ENCODE data around the gene CPNE7.

The CPNE7 gene

DNA sequence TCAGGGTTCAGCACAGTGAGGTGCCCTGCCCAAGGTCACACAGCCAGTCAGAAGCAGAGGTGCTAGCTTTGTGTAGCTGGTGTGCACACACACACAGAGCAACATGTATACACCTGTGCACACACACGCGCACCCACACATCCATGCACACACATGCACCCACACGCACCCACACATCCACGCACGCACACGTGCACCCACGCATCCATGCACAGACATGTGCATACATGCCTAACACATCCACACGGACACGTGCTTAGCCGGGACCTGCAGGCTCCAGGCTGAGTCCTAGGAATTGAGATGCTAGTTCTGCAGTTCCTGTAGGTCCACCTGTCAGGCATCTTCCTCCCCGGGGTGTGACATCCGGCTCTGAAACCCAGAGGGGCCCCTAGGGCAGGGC is 24.9 kb downstream of the CPNE7 start:
- POLR2A ChIA-PET (ENCODE audit: low non-redundant PET) = interaction anchor here (0.5 to 1.2 kb wide), 2 partner anchors 33 to 53 kb away, joined by 4 to 11 read pairs; no protein-coding TSS in a partner anchor

DNA sequence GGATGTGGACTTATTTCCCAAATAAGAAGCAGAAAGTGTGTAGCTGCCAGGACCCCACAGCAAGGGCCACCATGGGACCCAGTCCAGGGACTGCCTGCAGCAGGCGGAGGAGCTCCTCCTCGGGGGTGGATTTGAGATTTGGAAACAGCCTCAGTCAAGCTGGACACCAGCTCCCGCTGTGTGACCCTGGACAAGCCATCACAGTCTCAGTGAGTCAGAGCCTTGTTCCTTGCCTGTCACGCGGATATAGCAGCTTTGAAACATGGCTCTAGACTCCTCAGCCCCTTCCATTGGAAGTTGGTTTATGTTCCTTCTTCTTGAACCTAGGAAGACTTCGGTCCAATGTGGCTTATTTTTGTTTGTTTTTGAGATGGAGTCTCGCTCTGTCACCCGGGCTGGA is 25.4 kb downstream of the CPNE7 start:
- TF ChIP-seq, protein P1, sequence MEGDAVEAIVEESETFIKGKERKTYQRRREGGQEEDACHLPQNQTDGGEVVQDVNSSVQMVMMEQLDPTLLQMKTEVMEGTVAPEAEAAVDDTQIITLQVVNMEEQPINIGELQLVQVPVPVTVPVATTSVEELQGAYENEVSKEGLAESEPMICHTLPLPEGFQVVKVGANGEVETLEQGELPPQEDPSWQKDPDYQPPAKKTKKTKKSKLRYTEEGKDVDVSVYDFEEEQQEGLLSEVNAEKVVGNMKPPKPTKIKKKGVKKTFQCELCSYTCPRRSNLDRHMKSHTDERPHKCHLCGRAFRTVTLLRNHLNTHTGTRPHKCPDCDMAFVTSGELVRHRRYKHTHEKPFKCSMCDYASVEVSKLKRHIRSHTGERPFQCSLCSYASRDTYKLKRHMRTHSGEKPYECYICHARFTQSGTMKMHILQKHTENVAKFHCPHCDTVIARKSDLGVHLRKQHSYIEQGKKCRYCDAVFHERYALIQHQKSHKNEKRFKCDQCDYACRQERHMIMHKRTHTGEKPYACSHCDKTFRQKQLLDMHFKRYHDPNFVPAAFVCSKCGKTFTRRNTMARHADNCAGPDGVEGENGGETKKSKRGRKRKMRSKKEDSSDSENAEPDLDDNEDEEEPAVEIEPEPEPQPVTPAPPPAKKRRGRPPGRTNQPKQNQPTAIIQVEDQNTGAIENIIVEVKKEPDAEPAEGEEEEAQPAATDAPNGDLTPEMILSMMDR (conservative IDR thresholded peaks at IDR 0.05; ENCODE audit: low read depth) = no peak
- ChIA-PET POLR2A (ENCODE audit: low non-redundant PET) (no interaction called here), CTCF (interaction anchor here (0.6 to 2.4 kb wide), 5 partner anchors 12 to 260 kb away, joined by 3 to 10 read pairs (median 4); no protein-coding TSS in a partner anchor)
- peak overlapping the region; percentile 56 for H3K27ac ChIP-seq
- no peak for DNase-seq (ENCODE audit: low spot score)

More for the DNA sequence above, 24.9 kb downstream of the CPNE7 start:
- CTCF ChIA-PET = interaction anchor here (0.6 to 2.4 kb wide), 6 partner anchors 11 to 260 kb away, joined by 3 to 10 read pairs (median 4); partner anchors contain the start of genes CHMP1A and SPATA33
- H3K27ac ChIP-seq = peak overlapping the region; percentile 56
- no peak for DNase-seq (ENCODE audit: low spot score)
- TF ChIP-seq, protein P1 (conservative IDR thresholded peaks at IDR 0.05; ENCODE audit: low read depth) = no peak

DNA sequence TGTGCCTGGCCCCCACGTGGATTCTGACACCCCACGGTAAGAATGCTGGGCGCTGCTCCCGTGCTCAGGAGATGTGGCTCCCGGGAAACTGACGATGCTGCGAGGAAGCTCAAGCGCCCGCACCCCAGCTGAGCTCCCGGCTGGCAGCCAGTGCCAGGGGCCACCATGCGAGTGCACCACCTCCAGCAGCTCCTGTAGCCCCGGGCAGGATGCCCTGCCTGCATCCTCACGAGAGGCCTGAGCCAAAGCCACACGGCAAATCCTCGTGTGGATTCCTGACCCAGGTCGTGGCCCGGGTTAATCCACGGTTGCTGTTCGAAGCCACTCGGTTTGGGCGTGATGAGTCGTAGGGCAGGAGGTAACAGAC is 26.3 kb downstream of the CPNE7 start:
- no peak for DNase-seq (ENCODE audit: low spot score)
- ChIA-PET CTCF (interaction anchor here (0.6 to 2.4 kb wide), 4 partner anchors 13 to 382 kb away, joined by 3 to 10 read pairs (median 4); no protein-coding TSS in a partner anchor), POLR2A (ENCODE audit: low non-redundant PET) (no interaction called here)
- H3K27ac ChIP-seq = peak overlapping the region; percentile 84
- TF ChIP-seq, protein P1 (conservative IDR thresholded peaks at IDR 0.05; ENCODE audit: low read depth) = no peak

DNA sequence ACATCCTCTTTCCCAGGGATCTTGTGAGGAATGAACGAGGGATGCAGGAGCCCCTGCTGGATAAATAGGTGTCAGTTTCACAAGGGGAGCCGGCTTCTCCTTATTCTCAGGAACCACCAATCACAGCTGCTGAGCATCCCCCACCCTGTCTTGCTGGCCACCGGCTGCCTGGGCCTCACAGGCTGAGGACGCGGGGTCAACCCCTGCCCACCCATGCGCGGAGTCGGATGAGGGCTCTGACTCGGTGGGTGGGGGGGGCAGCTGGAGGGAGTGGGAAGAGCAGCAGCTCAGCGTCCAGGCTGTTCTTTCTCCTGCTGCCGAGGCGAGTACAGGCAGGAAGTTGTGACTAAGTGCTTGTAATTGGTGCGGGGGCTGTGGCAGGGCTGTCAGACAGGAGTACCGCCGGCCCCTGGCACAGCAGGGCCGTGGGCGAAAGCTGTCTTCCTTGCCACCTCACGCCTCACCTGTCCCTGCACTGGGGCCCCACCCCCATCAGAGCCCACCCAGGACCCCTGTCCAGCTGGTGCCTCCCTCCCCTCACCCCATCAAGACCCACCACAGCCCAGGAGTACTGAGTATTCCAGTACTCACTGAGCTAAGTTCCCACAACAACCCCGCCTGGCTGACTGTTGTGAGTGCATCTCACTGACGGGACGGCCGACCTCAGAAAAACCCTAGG is 26.9 kb downstream of the CPNE7 start:
- TF ChIP-seq, protein P1 (conservative IDR thresholded peaks at IDR 0.05; ENCODE audit: low read depth) = no peak
- ChIA-PET POLR2A (ENCODE audit: low non-redundant PET) (no interaction called here), CTCF (interaction anchor here (0.6 to 2.4 kb wide), 5 partner anchors 13 to 382 kb away, joined by 3 to 10 read pairs (median 4); no protein-coding TSS in a partner anchor)
- peak overlapping the region; percentile 84 for H3K27ac ChIP-seq
- peak; percentile 93 for DNase-seq (ENCODE audit: low spot score)

DNA sequence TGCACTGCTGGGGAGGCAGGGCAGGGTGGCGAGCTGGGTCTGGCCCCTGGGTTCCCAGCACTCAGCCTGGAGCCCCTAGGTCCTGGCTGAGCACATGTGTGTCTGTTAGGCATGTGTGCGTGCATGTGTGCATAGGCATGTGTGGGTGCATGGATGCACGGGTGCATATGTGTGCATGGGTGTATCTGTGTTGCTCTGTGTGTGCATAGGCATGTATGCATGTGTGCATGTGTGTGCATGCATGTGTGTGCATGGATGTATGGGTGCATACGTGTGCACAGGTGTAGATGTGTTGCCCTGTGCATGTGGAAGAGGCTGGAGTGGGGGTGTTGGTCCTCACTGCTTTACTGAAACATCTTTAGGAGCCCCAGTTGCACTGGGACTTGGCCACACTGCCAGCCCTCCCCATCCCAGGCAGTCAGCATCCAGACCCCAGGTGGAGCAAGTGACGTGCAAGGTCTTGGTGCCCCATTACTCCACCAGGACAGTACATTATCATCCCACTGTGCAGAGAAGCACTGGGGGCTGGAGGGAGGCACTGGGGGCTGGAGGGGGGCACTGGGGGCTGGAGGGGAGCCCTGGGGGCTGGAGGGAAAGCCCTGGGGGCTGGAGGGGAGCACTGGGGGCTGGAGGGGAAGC is 27.5 kb downstream of the CPNE7 start:
- H3K27ac ChIP-seq = peak overlapping the region; percentile 84
- DNase-seq (ENCODE audit: low spot score) = no peak
- ChIA-PET CTCF (interaction anchor here (0.7 to 0.8 kb wide), 2 partner anchors 12 to 23 kb away, joined by 4 read pairs; no protein-coding TSS in a partner anchor), POLR2A (ENCODE audit: low non-redundant PET) (no interaction called here)
- TF ChIP-seq, protein P1 (conservative IDR thresholded peaks at IDR 0.05; ENCODE audit: low read depth) = no peak

DNA sequence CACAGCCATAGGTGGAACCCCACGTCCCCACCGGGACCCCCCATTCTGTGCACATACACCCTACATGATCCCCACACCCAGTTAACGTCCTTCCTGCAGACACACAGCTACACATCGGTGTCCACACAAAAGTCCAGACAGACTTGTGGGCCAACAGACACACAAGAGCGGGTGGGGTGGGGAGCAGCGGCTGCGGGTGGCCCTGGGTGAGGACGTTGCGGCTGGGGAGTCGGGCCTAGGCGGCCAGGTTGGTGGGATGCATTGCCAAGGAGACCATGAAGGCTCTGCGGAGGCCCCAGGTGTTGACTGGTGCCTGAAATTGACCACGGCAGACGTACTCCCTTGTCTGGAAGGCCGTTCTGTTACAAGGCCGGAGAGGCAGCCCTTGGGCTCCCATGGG is 29.2 kb downstream of the CPNE7 start:
- ChIA-PET CTCF (interaction anchor here (1.0 kb wide), 1 partner anchor 11 kb away, joined by 5 read pairs; no protein-coding TSS in a partner anchor), POLR2A (ENCODE audit: low non-redundant PET) (no interaction called here)
- no peak for DNase-seq (ENCODE audit: low spot score)
- H3K27ac ChIP-seq = no peak overlapping the region
- TF ChIP-seq, protein P1 (conservative IDR thresholded peaks at IDR 0.05; ENCODE audit: low read depth) = no peak

All from RWPE1 (cell line).